Right forelimb (tissue), 1 donor: ENCODE results near the gene LRMDA.

Experiments used
- DNase-seq: peaks from one replicate; pipeline ENCODE4 v3.0.0-alpha.2; 2018

The LRMDA gene

GRCh38 chr10:75857269-75857846 lies 425.9 kb downstream of the LRMDA start:
- no peak for DNase-seq

GRCh38 chr10:75857896-75858295 lies 426.5 kb downstream of the LRMDA start:
- DNase-seq, result no peak

GRCh38 chr10:75858339-75858738 lies 426.9 kb downstream of the LRMDA start:
- no peak for DNase-seq

- no peak for DNase-seq
These were observed 427.7 kb downstream of the LRMDA start for GRCh38 chr10:75859141-75859540.

- DNase-seq, result no peak
These were observed 428.6 kb downstream of the LRMDA start for GRCh38 chr10:75860009-75860408.

- DNase-seq, result no peak
These were observed 430.2 kb downstream of the LRMDA start for GRCh38 chr10:75861582-75861981.

- no peak for DNase-seq
These were observed 431.5 kb downstream of the LRMDA start for GRCh38 chr10:75862935-75863334.

- no peak for DNase-seq
These were observed 433.3 kb downstream of the LRMDA start for GRCh38 chr10:75864717-75865116.

GRCh38 chr10:75865413-75866299 lies 434.2 kb downstream of the LRMDA start:
- no peak for DNase-seq

- DNase-seq, result no peak
These were observed 434.8 kb downstream of the LRMDA start for GRCh38 chr10:75866300-75866625.

- no peak for DNase-seq
These were observed 435.3 kb downstream of the LRMDA start for GRCh38 chr10:75866731-75867130.

- DNase-seq, result no peak
These were observed 437.1 kb downstream of the LRMDA start for GRCh38 chr10:75868574-75868973.

GRCh38 chr10:75870039-75870645 lies 438.7 kb downstream of the LRMDA start:
- DNase-seq, result no peak

GRCh38 chr10:75875740-75876139 lies 444.3 kb downstream of the LRMDA start:
- DNase-seq, result no peak

GRCh38 chr10:75876710-75877109 lies 445.3 kb downstream of the LRMDA start:
- no peak for DNase-seq

- DNase-seq, result no peak
These were observed 446.5 kb downstream of the LRMDA start for GRCh38 chr10:75877877-75878276.

GRCh38 chr10:75878586-75878985 lies 447.2 kb downstream of the LRMDA start:
- DNase-seq, result no peak

- no peak for DNase-seq
These were observed 448.8 kb downstream of the LRMDA start for GRCh38 chr10:75880031-75880775.

- DNase-seq, result no peak
These were observed 452.0 kb downstream of the LRMDA start for GRCh38 chr10:75883081-75884072.

- DNase-seq, result no peak
These were observed 453.4 kb downstream of the LRMDA start for GRCh38 chr10:75884808-75885207.

GRCh38 chr10:75887369-75887768 lies 455.9 kb downstream of the LRMDA start:
- no peak for DNase-seq
